Mesendoderm (in vitro differentiated cells): ENCODE data around the gene CEP152.
"Not testable (repeated sequence)": the region's sequence is repeated elsewhere in the genome, so short reads cannot be mapped to it uniquely, and the experiment has no call there.

Source experiments
- DNase-seq: peaks from one replicate; pipeline ENCODE4 v3.0.0; 2013
- H2AK5ac ChIP-seq: 2 replicates; pipeline ENCODE4 v1.6.1; 2013; ENCODE audit warnings: low read length, inconsistent platforms
- H2BK120ac ChIP-seq: 2 replicates; pipeline ENCODE4 v1.6.1; 2013; ENCODE audit warnings: low read depth, mild to moderate bottlenecking, low read length, moderate library complexity, mixed read lengths
- H2BK15ac ChIP-seq: replicated peaks from 2 replicates; pipeline ENCODE4 v1.6.1; 2013; ENCODE audit warnings: low read depth, mild to moderate bottlenecking, moderate library complexity
- H2BK5ac ChIP-seq: 2 replicates; pipeline ENCODE4 v1.6.1; 2013; ENCODE audit warnings: low read length, inconsistent platforms
- H3K18ac ChIP-seq: 2 replicates; pipeline ENCODE4 v1.6.1; 2013; ENCODE audit warnings: mild to moderate bottlenecking, low read length, mixed read lengths
- H3K23ac ChIP-seq: one replicate; pipeline ENCODE4 v1.6.1; 2013; ENCODE audit warnings: low read length
- H3K27ac ChIP-seq: 2 replicates; pipeline ENCODE4 v1.5.1; 2013; ENCODE audit warnings: low read depth, mild to moderate bottlenecking, inconsistent platforms, low read length, moderate library complexity
- H3K27me3 ChIP-seq: 2 replicates; pipeline ENCODE4 v1.6.1; 2013; ENCODE audit warnings: low read length, control low read depth, mild to moderate bottlenecking, inconsistent platforms; ENCODE audit not compliant: insufficient read depth, poor library complexity
- H3K36me3 ChIP-seq: 2 replicates; pipeline ENCODE4 v1.6.1; 2013; ENCODE audit warnings: low read length, inconsistent platforms; ENCODE audit not compliant: control insufficient read depth, insufficient read depth
- H3K4ac ChIP-seq: one replicate; pipeline ENCODE4 v1.6.1; 2013; ENCODE audit warnings: low read depth, mild to moderate bottlenecking, low read length, moderate library complexity
- H3K4me1 ChIP-seq: 2 replicates; pipeline ENCODE4 v1.6.1; 2013; ENCODE audit warnings: low read depth, low read length, inconsistent platforms; ENCODE audit not compliant: control insufficient read depth
- H3K4me2 ChIP-seq: 2 replicates; pipeline ENCODE4 v1.6.1; 2013; ENCODE audit warnings: low read length
- H3K4me3 ChIP-seq: 2 replicates; pipeline ENCODE4 v1.5.1; 2013; ENCODE audit warnings: mild to moderate bottlenecking, low read length
- H3K56ac ChIP-seq: one replicate; pipeline ENCODE4 v1.6.1; 2013; ENCODE audit warnings: low read length
- H3K79me1 ChIP-seq: 2 replicates; pipeline ENCODE4 v1.6.1; 2013; ENCODE audit warnings: low read length, inconsistent platforms
- H3K79me2 ChIP-seq: 2 replicates; pipeline ENCODE4 v1.6.1; 2013; ENCODE audit warnings: mild to moderate bottlenecking, low read length; ENCODE audit not compliant: control insufficient read depth, insufficient read depth
- H3K9ac ChIP-seq: 2 replicates; pipeline ENCODE4 v1.6.1; 2013; ENCODE audit warnings: low read length, inconsistent platforms
- H4K5ac ChIP-seq: one replicate; pipeline ENCODE4 v1.6.1; 2013; ENCODE audit warnings: low read length
- H4K8ac ChIP-seq: one replicate; pipeline ENCODE4 v1.6.1; 2013; ENCODE audit warnings: low read depth, mild to moderate bottlenecking, control low read depth, low read length, moderate library complexity
- WGBS: extraction: QIAGEN DNeasy Blood & Tissue Kit; methylation state at CpG from one replicate; pipeline ENCODE4 v1.1.7; 2013; ENCODE audit warnings: low lambda C conversion rate, missing lambda C conversion rate; ENCODE audit not compliant: insufficient coverage; ENCODE audit errors: extremely low coverage; 5-methylcytosine and 5-hydroxymethylcytosine counted together

The CEP152 gene

GRCh38 chr15:48855501-48856440 is 44.9 kb upstream of the CEP152 start:
- Histone ChIP-seq H3K36me3 (no peaks in the 10 kb centered on the region), H3K4me3 (no peak overlapping the region), H4K8ac (no peak overlapping the region), H3K27ac (no peak overlapping the region), H3K56ac (no peak overlapping the region), H3K4ac (no peak overlapping the region), H4K5ac (no peak overlapping the region), H3K4me1 (peaks cover 6% of the 10 kb centered on the region), H3K79me1 (no peaks in the 10 kb centered on the region), H2BK120ac (no peak overlapping the region), H3K4me2 (no peak overlapping the region), H2AK5ac (no peak overlapping the region), H3K23ac (no peak overlapping the region), H3K27me3 (no peaks in the 10 kb centered on the region), H3K18ac (no peak overlapping the region), H3K9ac (no peak overlapping the region), H2BK15ac (no peak overlapping the region), H3K79me2 (no peaks in the 10 kb centered on the region), H2BK5ac (no peak overlapping the region)
- no CpG with 5 or more reads among the region's 6 CpGs for WGBS
- DNase-seq, result peak; percentile 63

- H3K4me1 ChIP-seq, H3K56ac ChIP-seq, H3K27ac ChIP-seq, H3K18ac ChIP-seq, H3K27me3 ChIP-seq, H3K4me3 ChIP-seq, H3K79me2 ChIP-seq, H2BK120ac ChIP-seq, H3K4me2 ChIP-seq, H3K4ac ChIP-seq, H4K8ac ChIP-seq, H3K9ac ChIP-seq, H4K5ac ChIP-seq, H2BK15ac ChIP-seq, H3K79me1 ChIP-seq, DNase-seq, H3K36me3 ChIP-seq, H2BK5ac ChIP-seq, H3K23ac ChIP-seq, H2AK5ac ChIP-seq: not testable (repeated sequence)
- WGBS, result no CpG with 5 or more reads among the region's 3 CpGs
Measured at GRCh38 chr15:48854434-48854833, 43.6 kb upstream of the CEP152 start.

GRCh38 chr15:48851956-48852355 is 41.1 kb upstream of the CEP152 start:
- no peak overlapping the region for H4K8ac ChIP-seq
- no peaks in the 10 kb centered on the region for H3K79me2 ChIP-seq
- H3K27me3 ChIP-seq, result no peaks in the 10 kb centered on the region
- H3K4me3 ChIP-seq, result no peak overlapping the region
- no peak overlapping the region for H2BK120ac ChIP-seq
- DNase-seq, result no peak
- no peak overlapping the region for H3K23ac ChIP-seq
- H2BK15ac ChIP-seq, result no peak overlapping the region
- no peak overlapping the region for H4K5ac ChIP-seq
- H2BK5ac ChIP-seq, result no peak overlapping the region
- H3K18ac ChIP-seq, result no peak overlapping the region
- peaks cover 6% of the 10 kb centered on the region for H3K4me1 ChIP-seq
- H3K36me3 ChIP-seq, result no peaks in the 10 kb centered on the region
- H3K56ac ChIP-seq, result no peak overlapping the region
- H3K4me2 ChIP-seq, result no peak overlapping the region
- H2AK5ac ChIP-seq, result no peak overlapping the region
- H3K4ac ChIP-seq, result no peak overlapping the region
- no peaks in the 10 kb centered on the region for H3K79me1 ChIP-seq
- H3K27ac ChIP-seq, result no peak overlapping the region
- H3K9ac ChIP-seq, result no peak overlapping the region

GRCh38 chr15:48850648-48851047 is 39.8 kb upstream of the CEP152 start:
- Histone ChIP-seq H3K4ac (no peak overlapping the region), H2AK5ac (no peak overlapping the region), H3K79me1 (no peaks in the 10 kb centered on the region), H3K18ac (no peak overlapping the region), H3K4me3 (no peak overlapping the region), H3K4me1 (peaks cover 4% of the 10 kb centered on the region), H4K8ac (no peak overlapping the region), H3K27ac (no peak overlapping the region), H3K27me3 (no peaks in the 10 kb centered on the region), H4K5ac (no peak overlapping the region), H2BK120ac (no peak overlapping the region), H3K23ac (no peak overlapping the region), H3K9ac (no peak overlapping the region), H2BK15ac (no peak overlapping the region), H3K36me3 (no peaks in the 10 kb centered on the region), H3K4me2 (no peak overlapping the region), H2BK5ac (no peak overlapping the region), H3K56ac (no peak overlapping the region), H3K79me2 (no peaks in the 10 kb centered on the region)
- no CpG with 5 or more reads among the region's 2 CpGs for WGBS
- DNase-seq, result no peak

GRCh38 chr15:48845123-48845522 is 34.3 kb upstream of the CEP152 start:
- Histone ChIP-seq H2BK15ac (no peak overlapping the region), H3K4me3 (no peak overlapping the region), H3K36me3 (no peaks in the 10 kb centered on the region), H4K8ac (no peak overlapping the region), H3K27me3 (no peaks in the 10 kb centered on the region), H3K79me2 (no peaks in the 10 kb centered on the region), H3K9ac (no peak overlapping the region), H2BK120ac (no peak overlapping the region), H3K18ac (no peak overlapping the region), H3K79me1 (no peaks in the 10 kb centered on the region), H3K4me2 (no peak overlapping the region), H3K23ac (no peak overlapping the region), H3K4me1 (no peaks in the 10 kb centered on the region), H4K5ac (no peak overlapping the region), H3K27ac (no peak overlapping the region), H2BK5ac (no peak overlapping the region), H3K56ac (no peak overlapping the region), H2AK5ac (no peak overlapping the region), H3K4ac (no peak overlapping the region)
- DNase-seq, result no peak
- no CpG with 5 or more reads among the region's 1 CpG for WGBS

GRCh38 chr15:48842501-48842900 is 31.6 kb upstream of the CEP152 start:
- no peak overlapping the region for H4K5ac ChIP-seq
- H3K56ac ChIP-seq, result no peak overlapping the region
- no peak overlapping the region for H3K4ac ChIP-seq
- H3K79me1 ChIP-seq, result no peaks in the 10 kb centered on the region
- H2BK120ac ChIP-seq, result no peak overlapping the region
- no peak overlapping the region for H3K23ac ChIP-seq
- H3K36me3 ChIP-seq, result no peaks in the 10 kb centered on the region
- H3K4me2 ChIP-seq, result no peak overlapping the region
- H3K27me3 ChIP-seq, result no peaks in the 10 kb centered on the region
- no peak overlapping the region for H4K8ac ChIP-seq
- DNase-seq, result no peak
- no peak overlapping the region for H3K18ac ChIP-seq
- H3K9ac ChIP-seq, result no peak overlapping the region
- no peak overlapping the region for H3K27ac ChIP-seq
- no CpG with 5 or more reads among the region's 6 CpGs for WGBS
- H3K4me3 ChIP-seq, result no peak overlapping the region
- H2BK5ac ChIP-seq, result no peak overlapping the region
- no peaks in the 10 kb centered on the region for H3K79me2 ChIP-seq
- no peaks in the 10 kb centered on the region for H3K4me1 ChIP-seq
- no peak overlapping the region for H2BK15ac ChIP-seq
- no peak overlapping the region for H2AK5ac ChIP-seq
